OCI-LY7 (cell line): ENCODE data around the gene PRCD.

Experiments used
- EZH2phosphoT487 ChIP-seq: fragments of 200-600 bp; sonication (generic); IDR thresholded peaks from 2 replicates; pipeline ENCODE4 v1.6.1; 2018; ENCODE audit warnings: low read depth, borderline replicate concordance, mild to moderate bottlenecking, mixed run types, antibody characterized with exemption, low read length, moderate library complexity, mixed read lengths
- TF ChIP-seq, protein P1 (sequence below): fragments of 200-600 bp; sonication (generic); conservative IDR thresholded peaks from 2 replicates; pipeline ENCODE4 v1.5.1; 2014; ENCODE audit warnings: mild to moderate bottlenecking, antibody characterized with exemption, low read length, moderate library complexity, mixed read lengths

- TF ChIP-seq, protein P1, sequence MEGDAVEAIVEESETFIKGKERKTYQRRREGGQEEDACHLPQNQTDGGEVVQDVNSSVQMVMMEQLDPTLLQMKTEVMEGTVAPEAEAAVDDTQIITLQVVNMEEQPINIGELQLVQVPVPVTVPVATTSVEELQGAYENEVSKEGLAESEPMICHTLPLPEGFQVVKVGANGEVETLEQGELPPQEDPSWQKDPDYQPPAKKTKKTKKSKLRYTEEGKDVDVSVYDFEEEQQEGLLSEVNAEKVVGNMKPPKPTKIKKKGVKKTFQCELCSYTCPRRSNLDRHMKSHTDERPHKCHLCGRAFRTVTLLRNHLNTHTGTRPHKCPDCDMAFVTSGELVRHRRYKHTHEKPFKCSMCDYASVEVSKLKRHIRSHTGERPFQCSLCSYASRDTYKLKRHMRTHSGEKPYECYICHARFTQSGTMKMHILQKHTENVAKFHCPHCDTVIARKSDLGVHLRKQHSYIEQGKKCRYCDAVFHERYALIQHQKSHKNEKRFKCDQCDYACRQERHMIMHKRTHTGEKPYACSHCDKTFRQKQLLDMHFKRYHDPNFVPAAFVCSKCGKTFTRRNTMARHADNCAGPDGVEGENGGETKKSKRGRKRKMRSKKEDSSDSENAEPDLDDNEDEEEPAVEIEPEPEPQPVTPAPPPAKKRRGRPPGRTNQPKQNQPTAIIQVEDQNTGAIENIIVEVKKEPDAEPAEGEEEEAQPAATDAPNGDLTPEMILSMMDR = no peak
- TF ChIP-seq EZH2phosphoT487 = no peak
Measured at GRCh38 chr17:76530811-76531485, 8.9 kb upstream of the PRCD start.
